ENCODE measurements around the gene ATXN7L3. TPM values are rescaled to one million over a fixed set of nuclear protein-coding genes. Genes with fewer than 3 reads are reported as not detected.

The ATXN7L3 gene
- total and polyA plus RNA-seq, 2 donors, result 36.3 to 53.3 TPM

- H3K9me3 ChIP-seq (ENCODE audit: control insufficient read depth in 2 of 2, insufficient read depth in 1 of 2, low read length in 1 of 2), result no peaks in the 10 kb centered on the region
- peak overlapping the region in 1 of 2 donors; percentile 21 for H3K27ac ChIP-seq (ENCODE audit: low read depth in 1 of 2, low read length in 1 of 2)
- H3K36me3 ChIP-seq (ENCODE audit: control insufficient read depth in 2 of 2, insufficient read depth in 2 of 2, low read length in 1 of 2), result peaks cover 71 to 75% of the 10 kb centered on the region in 2 donors
- 97% methylated on average over 15 of the region's 15 CpGs for WGBS
- peaks cover 36 to 63% of the 10 kb centered on the region in 2 donors for H3K4me1 ChIP-seq (ENCODE audit: control insufficient read depth in 2 of 2, insufficient read depth in 2 of 2, low read length in 2 of 2)
- no peaks in the 10 kb centered on the region for H3K27me3 ChIP-seq (ENCODE audit: control insufficient read depth in 2 of 2, insufficient read depth in 1 of 2, low read length in 1 of 2)
- DNase-seq (ENCODE audit: low read depth in 6 of 9, low spot score in 9 of 9), result no peak
- no peak overlapping the region for H3K4me3 ChIP-seq (ENCODE audit: low read length in 2 of 2)
Measured at GRCh38 chr17:44213403-44214229, 13.9 kb upstream of the ATXN7L3 start.

- Histone ChIP-seq H3K36me3 (ENCODE audit: control insufficient read depth in 2 of 2, insufficient read depth in 2 of 2, low read length in 1 of 2) (peaks cover 80 to 83% of the 10 kb centered on the region in 2 donors), H3K9me3 (ENCODE audit: control insufficient read depth in 2 of 2, insufficient read depth in 1 of 2, low read length in 1 of 2) (no peaks in the 10 kb centered on the region), H3K27me3 (ENCODE audit: control insufficient read depth in 2 of 2, insufficient read depth in 1 of 2, low read length in 1 of 2) (no peaks in the 10 kb centered on the region), H3K4me1 (ENCODE audit: control insufficient read depth in 2 of 2, insufficient read depth in 2 of 2, low read length in 2 of 2) (peaks cover 36 to 59% of the 10 kb centered on the region in 2 donors), H3K4me3 (ENCODE audit: low read length in 2 of 2) (no peak overlapping the region), H3K27ac (ENCODE audit: low read depth in 1 of 2, low read length in 1 of 2) (no peak overlapping the region)
- WGBS, result 92% methylated on average over 31 of the region's 31 CpGs
- DNase-seq (ENCODE audit: low read depth in 6 of 9, low spot score in 9 of 9), result no peak
Measured at GRCh38 chr17:44212507-44213402, 13.1 kb upstream of the ATXN7L3 start.

- no peak overlapping the region for H3K4me3 ChIP-seq (ENCODE audit: low read length in 2 of 2)
- peaks cover 91 to 92% of the 10 kb centered on the region in 2 donors for H3K36me3 ChIP-seq (ENCODE audit: control insufficient read depth in 2 of 2, insufficient read depth in 2 of 2, low read length in 1 of 2)
- peak overlapping the region; percentile 15 to 24 for H3K27ac ChIP-seq (ENCODE audit: low read depth in 1 of 2, low read length in 1 of 2)
- no peak for DNase-seq (ENCODE audit: low read depth in 6 of 9, low spot score in 9 of 9)
- peaks cover 31 to 47% of the 10 kb centered on the region in 2 donors for H3K4me1 ChIP-seq (ENCODE audit: control insufficient read depth in 2 of 2, insufficient read depth in 2 of 2, low read length in 2 of 2)
- WGBS, result 95% methylated on average over 30 of the region's 30 CpGs
- H3K9me3 ChIP-seq (ENCODE audit: control insufficient read depth in 2 of 2, insufficient read depth in 1 of 2, low read length in 1 of 2), result no peaks in the 10 kb centered on the region
- H3K27me3 ChIP-seq (ENCODE audit: control insufficient read depth in 2 of 2, insufficient read depth in 1 of 2, low read length in 1 of 2), result no peaks in the 10 kb centered on the region
Measured at GRCh38 chr17:44211281-44212265, 11.9 kb upstream of the ATXN7L3 start.

GRCh38 chr17:44210342-44211192 is 10.9 kb upstream of the ATXN7L3 start:
- Histone ChIP-seq H3K27ac (ENCODE audit: low read depth in 1 of 2, low read length in 1 of 2) (peak overlapping the region; percentile 24 to 25), H3K36me3 (ENCODE audit: control insufficient read depth in 2 of 2, insufficient read depth in 2 of 2, low read length in 1 of 2) (peaks cover 82 to 86% of the 10 kb centered on the region in 2 donors), H3K4me3 (ENCODE audit: low read length in 2 of 2) (peak overlapping the region in 1 of 2 donors; percentile 11), H3K9me3 (ENCODE audit: control insufficient read depth in 2 of 2, insufficient read depth in 1 of 2, low read length in 1 of 2) (no peaks in the 10 kb centered on the region), H3K27me3 (ENCODE audit: control insufficient read depth in 2 of 2, insufficient read depth in 1 of 2, low read length in 1 of 2) (no peaks in the 10 kb centered on the region), H3K4me1 (ENCODE audit: control insufficient read depth in 2 of 2, insufficient read depth in 2 of 2, low read length in 2 of 2) (peaks cover 24 to 37% of the 10 kb centered on the region in 2 donors)
- DNase-seq (ENCODE audit: low read depth in 6 of 9, low spot score in 9 of 9), result peak in 6 of 9 donors; percentile 77 to 94 (median 84)
- WGBS, result 37% methylated on average over 64 of the region's 64 CpGs

GRCh38 chr17:44209786-44210341 is 10.2 kb upstream of the ATXN7L3 start:
- Histone ChIP-seq H3K9me3 (ENCODE audit: control insufficient read depth in 2 of 2, insufficient read depth in 1 of 2, low read length in 1 of 2) (no peaks in the 10 kb centered on the region), H3K27me3 (ENCODE audit: control insufficient read depth in 2 of 2, insufficient read depth in 1 of 2, low read length in 1 of 2) (no peaks in the 10 kb centered on the region), H3K36me3 (ENCODE audit: control insufficient read depth in 2 of 2, insufficient read depth in 2 of 2, low read length in 1 of 2) (peaks cover 75 to 79% of the 10 kb centered on the region in 2 donors), H3K4me3 (ENCODE audit: low read length in 2 of 2) (peak overlapping the region in 1 of 2 donors; percentile 11), H3K4me1 (ENCODE audit: control insufficient read depth in 2 of 2, insufficient read depth in 2 of 2, low read length in 2 of 2) (peaks cover 17 to 30% of the 10 kb centered on the region in 2 donors), H3K27ac (ENCODE audit: low read depth in 1 of 2, low read length in 1 of 2) (peak overlapping the region in 1 of 2 donors; percentile 25)
- 87% methylated on average over 11 of the region's 11 CpGs for WGBS
- no peak for DNase-seq (ENCODE audit: low read depth in 6 of 9, low spot score in 9 of 9)

GRCh38 chr17:44207743-44208142 is 8.1 kb upstream of the ATXN7L3 start:
- H3K27ac ChIP-seq (ENCODE audit: low read depth in 1 of 2, low read length in 1 of 2), result no peak overlapping the region
- no peak overlapping the region for H3K4me3 ChIP-seq (ENCODE audit: low read length in 2 of 2)
- H3K4me1 ChIP-seq (ENCODE audit: control insufficient read depth in 2 of 2, insufficient read depth in 2 of 2, low read length in 2 of 2), result peaks cover 19 to 25% of the 10 kb centered on the region in 2 donors
- DNase-seq (ENCODE audit: low read depth in 6 of 9, low spot score in 9 of 9), result no peak
- peaks cover 54 to 60% of the 10 kb centered on the region in 2 donors for H3K36me3 ChIP-seq (ENCODE audit: control insufficient read depth in 2 of 2, insufficient read depth in 2 of 2, low read length in 1 of 2)
- H3K27me3 ChIP-seq (ENCODE audit: control insufficient read depth in 2 of 2, insufficient read depth in 1 of 2, low read length in 1 of 2), result no peaks in the 10 kb centered on the region
- 93% methylated on average over 5 of the region's 5 CpGs for WGBS
- H3K9me3 ChIP-seq (ENCODE audit: control insufficient read depth in 2 of 2, insufficient read depth in 1 of 2, low read length in 1 of 2), result no peaks in the 10 kb centered on the region

- no peaks in the 10 kb centered on the region for H3K27me3 ChIP-seq (ENCODE audit: control insufficient read depth in 2 of 2, insufficient read depth in 1 of 2, low read length in 1 of 2)
- DNase-seq (ENCODE audit: low read depth in 6 of 9, low spot score in 9 of 9), result no peak
- peaks cover 19 to 25% of the 10 kb centered on the region in 2 donors for H3K4me1 ChIP-seq (ENCODE audit: control insufficient read depth in 2 of 2, insufficient read depth in 2 of 2, low read length in 2 of 2)
- no peak overlapping the region for H3K27ac ChIP-seq (ENCODE audit: low read depth in 1 of 2, low read length in 1 of 2)
- H3K9me3 ChIP-seq (ENCODE audit: control insufficient read depth in 2 of 2, insufficient read depth in 1 of 2, low read length in 1 of 2), result no peaks in the 10 kb centered on the region
- no peak overlapping the region for H3K4me3 ChIP-seq (ENCODE audit: low read length in 2 of 2)
- WGBS, result 97% methylated on average over 17 of the region's 17 CpGs
- H3K36me3 ChIP-seq (ENCODE audit: control insufficient read depth in 2 of 2, insufficient read depth in 2 of 2, low read length in 1 of 2), result peaks cover 52 to 57% of the 10 kb centered on the region in 2 donors
Measured at GRCh38 chr17:44207319-44207718, 7.6 kb upstream of the ATXN7L3 start.

Data from thymus (tissue), 11 donors.